Transverse colon (tissue), 4 donors: ENCODE measurements around the gene CYBB.

Experiments used
- EP300 ChIP-seq: sonication (generic); formaldehyde crosslinking; IDR thresholded peaks from one replicate; pipeline ENCODE4 v1.6.1; 2017; ENCODE audit warnings: antibody characterized with exemption, low read depth
- POLR2A ChIP-seq: fragments of 450-650 bp; IDR thresholded peaks from one replicate; pipeline ENCODE4 v1.6.1; 2016; ENCODE audit warnings: antibody characterized with exemption, mild to moderate bottlenecking, moderate library complexity
- POLR2AphosphoS5 ChIP-seq, 3 donors: sonication (generic); formaldehyde crosslinking; IDR thresholded peaks; one replicate each; pipeline ENCODE4 v1.6.1; 2016; ENCODE audit warnings: antibody characterized with exemption in 3 of 3
- TF ChIP-seq, protein P1 (sequence below), 5 experiments: fragments of 200-600 bp in 3 of 5; fragments of 450-650 bp in 2 of 5; sonication (generic) in 3 of 5; IDR thresholded peaks; 1 replicate in 2 of 5; 2 replicates in 3 of 5; pipeline ENCODE4 v1.5.1; 2016 to 2017; ENCODE audit warnings: antibody characterized with exemption in 5 of 5, inconsistent platforms in 3 of 5, mild to moderate bottlenecking in 2 of 5, moderate library complexity in 1 of 5

DNA sequence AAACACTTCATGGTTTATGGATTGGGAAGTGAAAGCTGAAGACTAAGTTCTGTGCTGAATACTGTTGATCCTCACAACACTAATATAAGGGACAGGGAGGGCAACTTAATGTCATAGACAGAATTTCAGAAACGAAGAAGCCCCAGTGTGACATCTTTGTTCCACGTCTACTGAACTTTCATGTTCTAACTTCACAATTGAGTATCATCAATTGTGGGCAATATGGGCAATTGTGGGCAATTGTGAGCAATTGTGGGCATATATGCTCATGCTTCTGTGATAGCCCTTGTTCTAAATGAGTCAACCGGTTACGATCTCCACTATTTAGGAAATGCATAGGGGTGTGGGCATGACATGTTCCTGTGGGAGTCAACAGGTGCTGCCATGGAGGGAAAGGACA, 33.7 kb downstream of the CYBB start:
- TF ChIP-seq, protein P1, sequence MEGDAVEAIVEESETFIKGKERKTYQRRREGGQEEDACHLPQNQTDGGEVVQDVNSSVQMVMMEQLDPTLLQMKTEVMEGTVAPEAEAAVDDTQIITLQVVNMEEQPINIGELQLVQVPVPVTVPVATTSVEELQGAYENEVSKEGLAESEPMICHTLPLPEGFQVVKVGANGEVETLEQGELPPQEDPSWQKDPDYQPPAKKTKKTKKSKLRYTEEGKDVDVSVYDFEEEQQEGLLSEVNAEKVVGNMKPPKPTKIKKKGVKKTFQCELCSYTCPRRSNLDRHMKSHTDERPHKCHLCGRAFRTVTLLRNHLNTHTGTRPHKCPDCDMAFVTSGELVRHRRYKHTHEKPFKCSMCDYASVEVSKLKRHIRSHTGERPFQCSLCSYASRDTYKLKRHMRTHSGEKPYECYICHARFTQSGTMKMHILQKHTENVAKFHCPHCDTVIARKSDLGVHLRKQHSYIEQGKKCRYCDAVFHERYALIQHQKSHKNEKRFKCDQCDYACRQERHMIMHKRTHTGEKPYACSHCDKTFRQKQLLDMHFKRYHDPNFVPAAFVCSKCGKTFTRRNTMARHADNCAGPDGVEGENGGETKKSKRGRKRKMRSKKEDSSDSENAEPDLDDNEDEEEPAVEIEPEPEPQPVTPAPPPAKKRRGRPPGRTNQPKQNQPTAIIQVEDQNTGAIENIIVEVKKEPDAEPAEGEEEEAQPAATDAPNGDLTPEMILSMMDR (IDR thresholded peaks at IDR 0.05): no peak
- no peak for TF ChIP-seq POLR2AphosphoS5 (IDR thresholded peaks at IDR 0.05)
- TF ChIP-seq POLR2A: no peak
- TF ChIP-seq EP300: no peak
